NT2/D1 (cell line): ENCODE measurements around the gene COA4.

ENCODE experiments used
- YY1 ChIP-seq: IDR thresholded peaks from 2 replicates; pipeline ENCODE4 v1.6.1; 2011; ENCODE audit not compliant: insufficient read length, insufficient read depth
- ZNF274 ChIP-seq: IDR thresholded peaks from 2 replicates; pipeline ENCODE4 v1.6.1; 2011; ENCODE audit warnings: mild to moderate bottlenecking, low read depth, low read length

DNA sequence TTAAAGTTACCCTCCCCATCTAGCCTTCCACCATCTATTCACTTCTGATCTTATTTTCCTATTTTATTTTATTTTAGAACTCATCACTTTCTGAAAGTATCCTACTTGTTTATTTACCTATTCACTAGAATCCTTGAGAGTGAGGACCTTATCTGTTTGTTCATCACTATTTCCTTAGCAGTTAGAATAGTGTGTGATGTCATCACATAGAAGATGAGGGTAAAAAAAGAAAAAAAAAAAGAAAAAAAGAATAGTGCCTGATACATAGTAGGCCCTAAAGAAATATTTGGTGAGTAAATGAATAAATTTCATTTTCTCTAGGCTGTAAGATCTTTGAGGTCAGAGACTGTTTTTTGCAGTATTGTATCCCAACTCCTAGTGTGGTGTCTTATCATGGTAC is 36.8 kb upstream of the COA4 start:
- TF ChIP-seq YY1 (no peak), ZNF274 (no peak)
